Sigmoid colon (tissue), 4 donors: ENCODE results near the gene ADAM23.

Experiments used
- EP300 ChIP-seq, 4 donors: sonication (generic); formaldehyde crosslinking; IDR thresholded peaks; one replicate each; pipeline ENCODE4 v1.6.1; 2017; ENCODE audit warnings: antibody characterized with exemption in 4 of 4
- POLR2A ChIP-seq, 2 donors: fragments of 450-650 bp; IDR thresholded peaks; one replicate each; pipeline ENCODE4 v1.6.1; 2016; ENCODE audit warnings: antibody characterized with exemption in 2 of 2, mild to moderate bottlenecking in 2 of 2, moderate library complexity in 2 of 2
- POLR2AphosphoS5 ChIP-seq, 4 donors: sonication (generic); formaldehyde crosslinking; IDR thresholded peaks; one replicate each; pipeline ENCODE4 v1.6.1; 2017; ENCODE audit warnings: antibody characterized with exemption in 4 of 4
- TF ChIP-seq, protein P1 (sequence below), 4 experiments: fragments of 450-650 bp in 3 of 4; fragments of 200-600 bp in 1 of 4; IDR thresholded peaks; one replicate each; pipeline ENCODE4 v1.5.1; 2016 to 2019; ENCODE audit warnings: antibody characterized with exemption in 4 of 4, mild to moderate bottlenecking in 3 of 4, moderate library complexity in 2 of 4

DNA sequence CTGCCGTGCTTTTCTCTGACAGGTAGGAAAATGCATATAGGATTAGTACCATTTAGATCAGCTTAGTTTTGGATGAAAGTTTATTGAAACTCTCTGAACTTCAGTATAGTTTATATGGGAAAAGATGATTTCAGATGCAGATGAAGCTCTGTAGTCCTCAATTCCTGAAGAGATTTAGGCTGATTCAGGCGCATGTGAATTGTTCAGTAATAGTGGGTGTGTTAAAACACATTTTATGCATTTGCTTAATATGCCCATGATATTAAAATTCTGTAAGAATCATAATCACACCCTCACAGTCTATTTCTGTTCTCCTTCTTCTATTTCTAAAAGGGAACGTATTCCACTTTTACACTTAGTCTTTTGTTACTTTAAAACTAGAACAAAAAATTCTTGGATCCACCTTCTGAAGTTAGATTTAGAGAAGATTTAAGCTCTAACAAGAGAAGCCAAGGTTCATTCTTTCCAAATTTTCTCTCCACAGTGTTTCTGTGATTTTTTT, 154.4 kb downstream of the ADAM23 start:
- TF ChIP-seq POLR2AphosphoS5 (IDR thresholded peaks at IDR 0.05) = no peak
- TF ChIP-seq, protein P1, sequence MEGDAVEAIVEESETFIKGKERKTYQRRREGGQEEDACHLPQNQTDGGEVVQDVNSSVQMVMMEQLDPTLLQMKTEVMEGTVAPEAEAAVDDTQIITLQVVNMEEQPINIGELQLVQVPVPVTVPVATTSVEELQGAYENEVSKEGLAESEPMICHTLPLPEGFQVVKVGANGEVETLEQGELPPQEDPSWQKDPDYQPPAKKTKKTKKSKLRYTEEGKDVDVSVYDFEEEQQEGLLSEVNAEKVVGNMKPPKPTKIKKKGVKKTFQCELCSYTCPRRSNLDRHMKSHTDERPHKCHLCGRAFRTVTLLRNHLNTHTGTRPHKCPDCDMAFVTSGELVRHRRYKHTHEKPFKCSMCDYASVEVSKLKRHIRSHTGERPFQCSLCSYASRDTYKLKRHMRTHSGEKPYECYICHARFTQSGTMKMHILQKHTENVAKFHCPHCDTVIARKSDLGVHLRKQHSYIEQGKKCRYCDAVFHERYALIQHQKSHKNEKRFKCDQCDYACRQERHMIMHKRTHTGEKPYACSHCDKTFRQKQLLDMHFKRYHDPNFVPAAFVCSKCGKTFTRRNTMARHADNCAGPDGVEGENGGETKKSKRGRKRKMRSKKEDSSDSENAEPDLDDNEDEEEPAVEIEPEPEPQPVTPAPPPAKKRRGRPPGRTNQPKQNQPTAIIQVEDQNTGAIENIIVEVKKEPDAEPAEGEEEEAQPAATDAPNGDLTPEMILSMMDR (IDR thresholded peaks at IDR 0.05) = no peak
- no peak for TF ChIP-seq POLR2A (IDR thresholded peaks at IDR 0.05)
- no peak for TF ChIP-seq EP300 (IDR thresholded peaks at IDR 0.05)
